Measurements from ENCODE around the gene TUBGCP3.
A peak's percentile ranks its signal among the peaks of the same experiment; 100 is the strongest.

TUBGCP3 gene

DNA sequence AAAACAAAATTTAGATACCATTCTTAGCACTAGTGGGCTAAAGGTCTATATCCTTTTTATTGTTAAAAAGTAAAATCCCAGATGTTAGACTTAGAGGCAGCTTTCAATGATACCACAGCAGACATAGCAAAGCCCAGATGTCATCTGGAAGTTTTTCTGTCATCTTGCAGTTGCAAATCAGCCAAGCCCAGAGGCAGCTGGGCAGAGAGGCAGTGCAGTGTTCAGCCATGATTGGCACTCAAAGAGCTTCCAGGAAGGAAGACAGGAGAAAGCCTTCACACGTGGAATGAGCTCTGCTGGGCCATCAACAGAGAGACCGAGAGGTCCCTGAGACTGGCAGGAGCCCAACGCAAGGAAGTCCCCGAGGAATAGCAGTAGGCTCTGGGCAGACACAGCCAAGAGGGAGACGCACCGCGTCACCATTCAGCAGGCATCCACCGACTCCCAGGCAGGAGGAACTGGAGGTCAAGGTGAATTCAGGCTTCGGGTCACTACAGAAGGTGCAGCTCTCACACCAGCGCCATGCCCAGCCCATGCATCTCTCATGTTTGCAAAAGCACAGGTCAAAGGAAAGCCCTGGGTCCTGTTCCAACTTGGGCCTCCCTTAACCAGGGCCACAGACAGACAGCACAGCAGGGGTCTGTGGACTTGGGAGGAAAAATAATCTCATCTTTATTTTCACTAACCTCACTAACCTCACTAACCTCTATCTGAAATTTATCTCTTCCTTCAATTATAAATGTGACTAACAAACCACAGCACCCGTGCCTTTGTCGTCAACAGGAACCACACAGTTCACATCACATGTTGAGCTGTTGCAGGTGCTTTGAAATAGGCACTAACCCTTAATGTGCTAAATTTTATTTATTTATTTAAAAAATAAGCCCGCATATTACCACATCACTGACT is 54.9 kb downstream of the TUBGCP3 start:
- TF ChIP-seq CTCF (IDR thresholded peaks at IDR 0.05; ENCODE audit: low read depth, low read length) = no peak
- DNase-seq (ENCODE audit: low read depth in 2 of 2) = no peak
- H3K4me3 ChIP-seq (replicated peaks in 1 of 2; ENCODE audit: low read depth in 2 of 2, low read length in 2 of 2) = no peak overlapping the region

GRCh38 chr13:112531263-112531794 is 56.6 kb downstream of the TUBGCP3 start:
- H3K4me3 ChIP-seq (replicated peaks in 1 of 2; ENCODE audit: low read depth in 2 of 2, low read length in 2 of 2) = no peak overlapping the region
- no peak for DNase-seq (ENCODE audit: low read depth in 2 of 2)
- TF ChIP-seq CTCF (IDR thresholded peaks at IDR 0.05; ENCODE audit: low read depth, low read length) = no peak

DNA sequence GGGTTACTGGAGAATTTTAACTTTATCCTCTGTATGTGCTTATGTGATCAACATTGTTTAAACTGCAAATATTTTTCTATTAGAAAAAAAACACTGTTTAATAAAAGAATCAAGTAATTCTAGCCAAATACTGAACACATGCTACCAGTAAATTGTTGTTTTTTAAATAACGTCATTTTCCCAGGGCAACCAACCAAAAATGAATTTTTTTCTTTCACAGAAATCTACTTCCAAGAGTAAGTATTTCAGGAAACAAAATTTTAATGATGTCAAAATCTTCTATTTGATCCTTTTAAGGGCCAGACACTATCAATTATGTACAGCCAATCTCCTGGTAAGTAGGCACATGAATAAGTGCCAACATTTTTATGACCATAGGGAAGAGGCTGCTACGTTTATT is 57.1 kb downstream of the TUBGCP3 start:
- no peak for DNase-seq (ENCODE audit: low read depth in 2 of 2)
- H3K4me3 ChIP-seq (replicated peaks in 1 of 2; ENCODE audit: low read depth in 2 of 2, low read length in 2 of 2) = no peak overlapping the region
- TF ChIP-seq CTCF (IDR thresholded peaks at IDR 0.05; ENCODE audit: low read depth, low read length) = no peak

DNA sequence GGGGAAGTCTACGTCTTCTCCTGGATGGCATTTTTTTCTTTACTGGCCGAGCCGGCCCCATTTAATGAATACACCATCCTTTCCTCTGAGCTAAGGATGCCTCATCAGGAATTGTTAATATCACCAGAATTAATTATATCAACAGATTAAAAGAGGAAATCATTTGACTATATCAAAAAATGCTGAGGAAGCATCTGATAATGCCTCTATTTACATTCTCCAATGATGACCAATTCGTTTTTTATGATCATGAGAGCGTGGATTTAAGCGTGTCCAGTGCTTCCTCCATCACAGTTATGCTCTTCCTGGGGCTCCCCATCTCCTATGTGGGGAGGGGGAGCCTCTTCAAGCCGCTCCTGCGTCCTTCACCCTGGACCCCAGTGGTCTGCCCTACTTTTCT is 58.7 kb downstream of the TUBGCP3 start:
- TF ChIP-seq CTCF (IDR thresholded peaks at IDR 0.05; ENCODE audit: low read depth, low read length) = no peak

DNA sequence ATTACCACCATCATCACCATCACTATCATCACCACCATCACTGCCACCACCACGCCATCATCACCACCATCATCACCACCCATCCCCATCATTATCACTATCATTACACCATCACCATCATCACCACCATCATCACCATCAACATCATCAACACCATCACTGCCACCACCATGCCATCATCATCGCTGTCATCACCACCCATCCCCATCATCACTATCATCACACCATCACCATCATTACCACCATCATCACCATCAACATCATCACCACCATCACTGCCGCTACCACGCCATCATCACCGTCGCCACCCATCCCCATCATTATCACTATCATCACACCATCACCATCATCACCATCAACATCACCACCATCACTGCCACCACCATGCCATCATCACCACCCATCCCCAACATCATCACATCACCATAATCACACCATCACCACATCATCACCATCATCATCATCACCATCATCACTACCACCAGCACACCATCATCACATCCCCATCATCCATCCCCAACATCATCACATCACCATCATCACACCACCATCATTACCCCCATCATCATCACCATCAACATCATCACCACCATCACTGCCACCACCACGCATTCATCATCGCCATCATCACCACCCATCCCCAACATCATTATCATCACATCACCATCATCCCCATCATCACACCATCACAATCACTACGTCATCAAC is 61.7 kb downstream of the TUBGCP3 start:
- no peak overlapping the region for H3K4me3 ChIP-seq (replicated peaks in 1 of 2; ENCODE audit: low read depth in 2 of 2, low read length in 2 of 2)
- TF ChIP-seq CTCF (IDR thresholded peaks at IDR 0.05; ENCODE audit: low read depth, low read length) = no peak
- no peak for DNase-seq (ENCODE audit: low read depth in 2 of 2)

More for the DNA sequence above, 58.7 kb downstream of the TUBGCP3 start:
- H3K4me3 ChIP-seq (replicated peaks in 1 of 2; ENCODE audit: low read depth in 2 of 2, low read length in 2 of 2) = no peak overlapping the region
- DNase-seq (ENCODE audit: low read depth in 2 of 2) = no peak

GRCh38 chr13:112525356-112525945 is 62.5 kb downstream of the TUBGCP3 start:
- DNase-seq (ENCODE audit: low read depth in 2 of 2) = peak in 1 of 2 donors; percentile 48
- H3K4me3 ChIP-seq (replicated peaks in 1 of 2; ENCODE audit: low read depth in 2 of 2, low read length in 2 of 2) = no peak overlapping the region
- TF ChIP-seq CTCF (IDR thresholded peaks at IDR 0.05; ENCODE audit: low read depth, low read length) = no peak

All from cardiac fibroblast (primary cell).